IMR-90 (cell line): ENCODE measurements around the gene RABEP1. TPM values are rescaled to one million over a fixed set of nuclear protein-coding genes. Genes with fewer than 3 reads are reported as not detected.

ENCODE experiments used
- ATAC-seq: fragments of 200-7000 bp; cut with Tn5 transposase; 2 replicates; pipeline ENCODE4 v1.9.1; 2020; ENCODE audit warnings: low read depth, mild to moderate bottlenecking, moderate library complexity
- BruUV-seq: library from RNA; stranded (reverse); fragments of 400-500 nt; replicated peaks from 2 replicates; lab custom pipeline; 2021; lab: Mats Ljungman, UMichigan
- CTCF ChIA-PET: fragments of 300-600 bp; formaldehyde crosslinking; extraction: SDS; loops from one replicate; lab custom pipeline; 2021; ENCODE audit warnings: antibody characterized with exemption; lab: Yijun Ruan, JAX
- POLR2A ChIA-PET: fragments of 300-600 bp; sonication (Branson Sonifier 250); formaldehyde crosslinking; loops from one replicate; lab custom pipeline; 2022; ENCODE audit warnings: antibody characterized with exemption; ENCODE audit not compliant: unreplicated experiment; lab: Charles Lee
- DNase-seq: peaks from one replicate; pipeline ENCODE4 v3.0.0; 2013
- H2AFZ ChIP-seq: replicated peaks from 2 replicates; pipeline ENCODE3; 2013; ENCODE audit warnings: low read length, mild to moderate bottlenecking; ENCODE audit not compliant: poor library complexity
- H2AK5ac ChIP-seq: 2 replicates; pipeline ENCODE4 v1.6.1; 2013; ENCODE audit warnings: low read depth, low read length, inconsistent platforms
- H2AK9ac ChIP-seq: replicated peaks from 2 replicates; pipeline ENCODE3; 2013; ENCODE audit warnings: mild to moderate bottlenecking, low read depth, low read length, moderate library complexity; ENCODE audit not compliant: poor library complexity
- H2BK120ac ChIP-seq: 2 replicates; pipeline ENCODE4 v1.6.1; 2013; ENCODE audit warnings: low read depth, low read length, inconsistent platforms
- H2BK15ac ChIP-seq: 3 replicates; pipeline ENCODE4 v1.6.1; 2013; ENCODE audit warnings: low read depth, low read length, inconsistent platforms
- H2BK20ac ChIP-seq: 2 replicates; pipeline ENCODE4 v1.6.1; 2013; ENCODE audit warnings: low read depth, mild to moderate bottlenecking, inconsistent platforms, low read length, moderate library complexity
- H2BK5ac ChIP-seq: 2 replicates; pipeline ENCODE4 v1.6.1; 2013; ENCODE audit warnings: mild to moderate bottlenecking, low read depth, low read length, inconsistent platforms; ENCODE audit not compliant: poor library complexity, severe bottlenecking
- H3K14ac ChIP-seq: replicated peaks from 2 replicates; pipeline ENCODE4 v1.6.1; 2013; ENCODE audit warnings: low read depth, low read length, inconsistent platforms
- H3K18ac ChIP-seq: 2 replicates; pipeline ENCODE4 v1.6.1; 2013; ENCODE audit warnings: low read depth, low read length, control low read depth
- H3K23ac ChIP-seq: 2 replicates; pipeline ENCODE4 v1.6.1; 2013; ENCODE audit warnings: low read depth, low read length, inconsistent platforms
- H3K27ac ChIP-seq: 2 replicates; pipeline ENCODE4 v1.5.1; 2013; ENCODE audit warnings: mild to moderate bottlenecking, control low read depth, low read length; ENCODE audit not compliant: insufficient read depth
- H3K27me3 ChIP-seq: 2 replicates; pipeline ENCODE4 v1.6.1; 2013; ENCODE audit warnings: low read length; ENCODE audit not compliant: control insufficient read depth, insufficient read depth
- H3K36me3 ChIP-seq: 2 replicates; pipeline ENCODE4 v1.6.1; 2013; ENCODE audit warnings: low read length, mixed read lengths; ENCODE audit not compliant: control insufficient read depth, insufficient read depth
- H3K4ac ChIP-seq: 2 replicates; pipeline ENCODE4 v1.6.1; 2013; ENCODE audit warnings: low read depth, low read length, inconsistent platforms
- H3K4me1 ChIP-seq: 2 replicates; pipeline ENCODE4 v1.6.1; 2013; ENCODE audit warnings: low read length, mixed read lengths; ENCODE audit not compliant: control insufficient read depth, insufficient read depth
- H3K4me2 ChIP-seq: 2 replicates; pipeline ENCODE4 v1.6.1; 2013; ENCODE audit warnings: low read depth, mild to moderate bottlenecking, control low read depth, low read length, moderate library complexity
- H3K4me3 ChIP-seq: 2 replicates; pipeline ENCODE4 v1.5.1; 2013; ENCODE audit warnings: low read depth, mild to moderate bottlenecking, control low read depth, low read length, moderate library complexity; ENCODE audit not compliant: insufficient read depth
- H3K56ac ChIP-seq: 2 replicates; pipeline ENCODE4 v1.6.1; 2013; ENCODE audit warnings: low read length, inconsistent platforms; ENCODE audit not compliant: insufficient read depth; ENCODE audit errors: extremely low read depth
- H3K79me1 ChIP-seq, 2 experiments: 2 replicates each; pipeline ENCODE4 v1.6.1; 2013; ENCODE audit warnings: low read length in 2 of 2, inconsistent platforms in 1 of 2, low read depth in 1 of 2
- H3K9ac ChIP-seq: 2 replicates; pipeline ENCODE4 v1.6.1; 2013; ENCODE audit warnings: low read depth, low read length, control low read depth
- H3K9me1 ChIP-seq: 2 replicates; pipeline ENCODE4 v1.6.1; 2013; ENCODE audit warnings: low read length, inconsistent platforms; ENCODE audit not compliant: insufficient read depth
- H3K9me3 ChIP-seq: 2 replicates; pipeline ENCODE4 v1.6.1; 2013; ENCODE audit warnings: low read length; ENCODE audit not compliant: control insufficient read depth, insufficient read depth
- H4K20me1 ChIP-seq: 2 replicates; pipeline ENCODE4 v1.6.1; 2013; ENCODE audit warnings: low read length, inconsistent platforms; ENCODE audit not compliant: insufficient read depth
- H4K5ac ChIP-seq: 2 replicates; pipeline ENCODE4 v1.6.1; 2013; ENCODE audit warnings: mild to moderate bottlenecking, low read depth, low read length, control low read depth
- H4K8ac ChIP-seq, 2 experiments: 2 replicates each; pipeline ENCODE4 v1.6.1; 2013; ENCODE audit warnings: low read depth in 2 of 2, low read length in 2 of 2, control low read depth in 1 of 2, inconsistent platforms in 1 of 2
- H4K91ac ChIP-seq: 2 replicates; pipeline ENCODE4 v1.6.1; 2013; ENCODE audit warnings: low read depth, low read length, inconsistent platforms; ENCODE audit not compliant: insufficient read depth
- POLR2A ChIP-seq: IDR thresholded peaks from 2 replicates; pipeline ENCODE4 v1.6.1; 2012; ENCODE audit warnings: mild to moderate bottlenecking, low read depth, low read length
- WGBS, 2 experiments: methylation state at CpG; one replicate each; pipeline versions ENCODE4 v1.1.5 to v1.1.7; 2013; ENCODE audit warnings: missing lambda C conversion rate in 2 of 2; ENCODE audit not compliant: insufficient read length in 1 of 2; ENCODE audit errors: extremely low coverage in 2 of 2; 5-methylcytosine and 5-hydroxymethylcytosine counted together
- dilution Hi-C: fragments of 300-500 bp; cut with HindIII; formaldehyde crosslinking; loops from one replicate; pipeline ENCODE4 v1.14.3; 2018; ENCODE audit warnings: low sequenced_read_pairs; ENCODE audit not compliant: unreplicated experiment
- in situ Hi-C: fragments of 300-500 bp; cut with MboI; formaldehyde crosslinking; loops from 3 replicates; pipeline ENCODE4 v1.14.3; 2019; ENCODE audit warnings: low sequenced_read_pairs, inconsistent platforms, mixed read lengths
- intact Hi-C: fragments of 100-400 bp; cut with micrococcal nuclease; formaldehyde crosslinking; loops from 2 replicates; pipeline ENCODE4 v1.10.0; 2022
- polyA plus RNA-seq, 3 experiments: library from polyadenylated mRNA; depleted of rRNA; stranded (reverse); fragments of >200 nt; gene quantifications; 2 replicates each; pipeline ENCODE4 v1.2.3, GENCODE V29; 2012; ENCODE audit warnings: low replicate concordance in 1 of 3
- total RNA-seq: library from RNA; depleted of rRNA; stranded (reverse); fragments of >200 nt; gene quantifications from 2 replicates; pipeline ENCODE4 v1.2.3, GENCODE V29; 2012

RABEP1 gene
- total and polyA plus RNA-seq, 2 of the 4 experiments (the other 2 are of a cell fraction) = 15.3 to 38.2 TPM

GRCh38 chr17:5370411-5370810 is 88.3 kb downstream of the RABEP1 start:
- H3K9me3 ChIP-seq = no peaks in the 10 kb centered on the region
- no peak overlapping the region for H3K14ac ChIP-seq
- no peak overlapping the region for H2BK20ac ChIP-seq
- no CpG with 5 or more reads among the region's 4 CpGs for WGBS, 2 experiments
- ATAC-seq (no peak), DNase-seq (no peak)
- no peak overlapping the region for H3K56ac ChIP-seq
- ChIA-PET POLR2A (no interaction called here), CTCF (no interaction called here)
- peaks cover 29% of the 10 kb centered on the region for H3K36me3 ChIP-seq
- H4K8ac ChIP-seq = no peak overlapping the region
- H3K4me3 ChIP-seq = no peak overlapping the region
- H4K5ac ChIP-seq = no peak overlapping the region
- H2BK5ac ChIP-seq = no peak overlapping the region
- H2AFZ ChIP-seq = no peak overlapping the region
- no peak overlapping the region for H2BK15ac ChIP-seq
- 0 out of 2 replicates have a peak, but pooled peaks cover 3% of the 10 kb centered on the region for H3K9me1 ChIP-seq
- H2BK120ac ChIP-seq = no peak overlapping the region
- H3K4me1 ChIP-seq = peaks cover 2% of the 10 kb centered on the region; the same call in 1 of the 2 replicates
- H4K20me1 ChIP-seq = 0 out of 2 replicates have a peak, but pooled peaks cover 6% of the 10 kb centered on the region
- no peak overlapping the region for H2AK9ac ChIP-seq
- no peak overlapping the region for H3K4me2 ChIP-seq
- no peak overlapping the region for H3K4ac ChIP-seq
- dilution Hi-C loops (no loop called here), intact Hi-C loops (no loop called here), in situ Hi-C loops (loop anchor here (10.0 kb wide), 1 partner anchor 56 kb away; no protein-coding TSS in a partner anchor)
- no peak overlapping the region for H3K18ac ChIP-seq
- TF ChIP-seq POLR2A = no peak
- no peaks in the 10 kb centered on the region for H3K27me3 ChIP-seq
- no peak overlapping the region for H3K9ac ChIP-seq
- H3K27ac ChIP-seq = no peak overlapping the region
- H3K79me1 ChIP-seq = no peaks in the 10 kb centered on the region
- no peak overlapping the region for H4K91ac ChIP-seq
- H2AK5ac ChIP-seq = no peak overlapping the region
- H3K23ac ChIP-seq = no peak overlapping the region
- no TSS peak for BruUV-seq
